ENCODE data around the gene EML3. TPM values are rescaled to one million over a fixed set of nuclear protein-coding genes. Genes with fewer than 3 reads are reported as not detected.

Gene EML3
- total and polyA plus RNA-seq, 2 of the 8 experiments (the other 6 are each of a cell fraction or from before 2014, with no cell fraction given), result 19.2 to 29.9 TPM

- H3K4ac ChIP-seq (replicated peaks; ENCODE audit: insufficient read length, low read depth, low read length), result no peak overlapping the region
- TF ChIP-seq SAP30 (IDR thresholded peaks at IDR 0.05; ENCODE audit: insufficient read depth, insufficient replicate concordance, low read length) (no peak), CBX8 (IDR thresholded peaks at IDR 0.05; ENCODE audit: borderline replicate concordance, low read depth, low read length) (no peak), CEBPB (IDR thresholded peaks at IDR 0.05; ENCODE audit: low read depth, low read length) (no peak), FOSL1 (IDR thresholded peaks at IDR 0.05; ENCODE audit: insufficient read depth, low read depth, low read length) (no peak), SUZ12 (IDR thresholded peaks at IDR 0.05; ENCODE audit: low read length) (no peak), ATF3 (IDR thresholded peaks at IDR 0.05; ENCODE audit: insufficient read depth, low read depth, low read length) (no peak), E2F6 (IDR thresholded peaks at IDR 0.05) (no peak), USF2 (IDR thresholded peaks at IDR 0.05; ENCODE audit: low read length) (no peak)
- peaks cover 5% of the 10 kb centered on the region; the same call in 1 of the 2 replicates for H3K79me1 ChIP-seq (ENCODE audit: low read depth, low read length)
- no peak overlapping the region for H4K8ac ChIP-seq (ENCODE audit: extremely low read depth, insufficient read depth, low read length)
- H3K27ac ChIP-seq (ENCODE audit: low read depth, low read length), result no peak overlapping the region
- no peak overlapping the region for H4K5ac ChIP-seq (ENCODE audit: insufficient read length, low read depth, low read length)
- CTCF ChIA-PET (ENCODE audit: partially characterized antibody), result interaction anchor here (0.7 kb wide), 1 partner anchor 13 kb away, joined by 3 read pairs; no protein-coding TSS in a partner anchor
- 93% methylated on average over 18 of the region's 18 CpGs; no CpG with 5 or more reads in 1 of the 2 experiments for WGBS, 2 experiments (ENCODE audit: extremely low coverage in 1 of 2, insufficient coverage in 1 of 2, insufficient read length in 1 of 2, insufficient replicate concordance in 2 of 2, low coverage in 1 of 2, low lambda C conversion rate in 2 of 2, missing lambda C conversion rate in 1 of 2)
- peaks cover 0 to 1% of the 10 kb centered on the region in 2 experiments for H4K20me1 ChIP-seq (replicated peaks in 1 of 2; ENCODE audit: control insufficient read depth in 1 of 2, insufficient read depth in 2 of 2, low read length in 2 of 2)
- H2BK5ac ChIP-seq (ENCODE audit: low read depth, low read length), result no peak overlapping the region
- no peak overlapping the region for H3K23ac ChIP-seq (ENCODE audit: insufficient read length)
- H3K14ac ChIP-seq (ENCODE audit: insufficient read length), result no peak overlapping the region
- H4K91ac ChIP-seq (replicated peaks; ENCODE audit: insufficient read length, low read length), result no peak overlapping the region
- POLR2A ChIA-PET (ENCODE audit: partially characterized antibody), result interaction anchor here (0.9 to 1.3 kb wide), 4 partner anchors 9 to 16 kb away, joined by 3 to 11 read pairs (median 4); partner anchors contain the start of gene TUT1
- no peak overlapping the region for H3K18ac ChIP-seq (ENCODE audit: extremely low read depth, low read length)
- no peak overlapping the region for H2BK20ac ChIP-seq (ENCODE audit: low read length)
- no peak overlapping the region for H2BK12ac ChIP-seq (ENCODE audit: low read depth, low read length)
- peaks cover 5 to 27% (median 17%) of the 10 kb centered on the region in 4 experiments for H3K36me3 ChIP-seq (ENCODE audit: control insufficient read depth in 2 of 4, insufficient read depth in 4 of 4, low read length in 3 of 4)
- no peak for FAIRE-seq
- DNase-seq (ENCODE audit: low read depth in 1 of 2, low spot score in 2 of 2), result no peak
- H3K4me1 ChIP-seq (replicated peaks in 1 of 4; ENCODE audit: control insufficient read depth in 3 of 4, insufficient read depth in 4 of 4, low read length in 3 of 4), result no peaks in the 10 kb centered on the region
- no peaks in the 10 kb centered on the region for H3K23me2 ChIP-seq (ENCODE audit: low read depth, low read length)
- H3K4me3 ChIP-seq (ENCODE audit: extremely low read depth in 1 of 4, insufficient read depth in 2 of 4, low read depth in 3 of 4, low read length in 4 of 4), result no peak overlapping the region
- H2BK15ac ChIP-seq (ENCODE audit: low read length), result no peak overlapping the region
- no peak overlapping the region for H2BK120ac ChIP-seq (replicated peaks; ENCODE audit: low read depth, low read length)
- H2AFZ ChIP-seq (ENCODE audit: low read length), result no peak overlapping the region
- no peaks in the 10 kb centered on the region for H3K9me3 ChIP-seq (ENCODE audit: insufficient read depth in 2 of 2, low read depth in 1 of 2, low read length in 1 of 2)
- H3K27me3 ChIP-seq (replicated peaks in 1 of 4; ENCODE audit: control insufficient read depth in 3 of 4, extremely low read depth in 1 of 4, insufficient read depth in 3 of 4, low read length in 3 of 4), result no peaks in the 10 kb centered on the region
- no peak overlapping the region for H2AK5ac ChIP-seq (ENCODE audit: low read depth, low read length)
- H3K79me2 ChIP-seq (ENCODE audit: control insufficient read depth in 1 of 2, insufficient read depth in 2 of 2, low read length in 2 of 2), result 0 out of 4 replicates have a peak, but pooled peaks cover 0 to 1% of the 10 kb centered on the region in 2 experiments
- H3K9ac ChIP-seq (replicated peaks in 1 of 4; ENCODE audit: extremely low read depth in 1 of 4, low read depth in 3 of 4, low read length in 3 of 4), result no peak overlapping the region
- no peak overlapping the region for H3K56ac ChIP-seq (replicated peaks; ENCODE audit: insufficient read length, low read depth, low read length)
- H3K4me2 ChIP-seq (ENCODE audit: insufficient read depth in 1 of 2, low read depth in 2 of 2, low read length in 2 of 2), result no peak overlapping the region
These were observed 31.4 kb downstream of the EML3 start for GRCh38 chr11:62580959-62581715.
